Panc1 (cell line): Measurements from ENCODE around the gene SMURF1. TPM values are rescaled to one million over a fixed set of nuclear protein-coding genes. Genes with fewer than 3 reads are reported as not detected.

ENCODE experiments used
- ATAC-seq: fragments of 200-7000 bp; cut with Tn5 transposase; 2 replicates; pipeline ENCODE4 v1.9.1; 2020; ENCODE audit warnings: mild to moderate bottlenecking, moderate library complexity
- BruUV-seq: library from RNA; stranded (reverse); fragments of 400-500 nt; replicated peaks from 2 replicates; lab custom pipeline; 2021; lab: Mats Ljungman, UMichigan
- CTCF ChIA-PET: fragments of 300-600 bp; sonication (Branson Sonifier 250); formaldehyde crosslinking; loops from one replicate; lab custom pipeline; 2022; ENCODE audit warnings: antibody characterized with exemption; lab: Charles Lee
- POLR2A ChIA-PET: fragments of 300-600 bp; sonication (Branson Sonifier 250); formaldehyde crosslinking; loops from one replicate; lab custom pipeline; 2022; ENCODE audit warnings: antibody characterized with exemption; lab: Charles Lee
- DNase-seq: peaks from one replicate; pipeline ENCODE4 v3.0.0-alpha.2; 2010; ENCODE audit warnings: low read depth, low spot score
- H3K27ac ChIP-seq: 2 replicates; pipeline ENCODE4 v1.5.1; 2011; ENCODE audit warnings: mild to moderate bottlenecking, low read length, inconsistent platforms
- H3K27me3 ChIP-seq: fragments of 200-500 bp; sonication (Bioruptor generic); 2 replicates; pipeline ENCODE4 v1.6.0; 2014; ENCODE audit warnings: low read length, inconsistent platforms; ENCODE audit not compliant: control insufficient read depth, insufficient read depth
- H3K36me3 ChIP-seq: fragments of 200-500 bp; sonication (Bioruptor generic); 2 replicates; pipeline ENCODE4 v1.5.1; 2014; ENCODE audit warnings: inconsistent platforms, mild to moderate bottlenecking, low read length, moderate library complexity; ENCODE audit not compliant: control insufficient read depth, insufficient read depth
- H3K4me1 ChIP-seq: 2 replicates; pipeline ENCODE4 v1.5.1; 2011; ENCODE audit warnings: inconsistent platforms, mild to moderate bottlenecking, low read length, moderate library complexity; ENCODE audit not compliant: control insufficient read depth, insufficient read depth
- H3K4me3 ChIP-seq, 2 experiments: 2 replicates each; pipeline ENCODE4 v1.5.1; 2011 to 2012; ENCODE audit warnings: low read depth in 2 of 2, low read length in 2 of 2, mild to moderate bottlenecking in 2 of 2, inconsistent platforms in 1 of 2, moderate library complexity in 1 of 2
- H3K9me3 ChIP-seq: fragments of 200-500 bp; sonication (Bioruptor generic); 2 replicates; pipeline ENCODE4 v1.5.1; 2014; ENCODE audit warnings: low read depth, mild to moderate bottlenecking, inconsistent platforms, low read length, moderate library complexity; ENCODE audit not compliant: control insufficient read depth, insufficient read depth
- CTCF ChIP-seq: fragments of 450-650 bp; IDR thresholded peaks from 2 replicates; pipeline ENCODE4 v1.5.1; 2017; ENCODE audit warnings: mild to moderate bottlenecking
- POLR2AphosphoS5 ChIP-seq: IDR thresholded peaks from 2 replicates; pipeline ENCODE4 v1.6.1; 2012; ENCODE audit warnings: mild to moderate bottlenecking, low read depth, low read length, moderate library complexity
- REST ChIP-seq, 2 experiments: IDR thresholded peaks; 2 replicates each; pipeline ENCODE4 v1.6.1; 2011 to 2012; ENCODE audit warnings: low read depth in 2 of 2, control low read depth in 1 of 2, low read length in 1 of 2, mild to moderate bottlenecking in 1 of 2, moderate library complexity in 1 of 2; ENCODE audit not compliant: insufficient read depth in 1 of 2
- SIN3A ChIP-seq: IDR thresholded peaks from 2 replicates; pipeline ENCODE4 v1.6.1; 2012; ENCODE audit warnings: low read depth, mild to moderate bottlenecking, low read length, moderate library complexity, borderline replicate concordance; ENCODE audit not compliant: insufficient read depth
- TCF7L2 ChIP-seq: IDR thresholded peaks from 2 replicates; pipeline ENCODE4 v1.6.1; 2011; ENCODE audit warnings: mild to moderate bottlenecking, low read depth, low read length, inconsistent platforms
- in situ Hi-C: cut with HindIII; loops from 2 replicates; pipeline ENCODE4 v1.10.0; 2016; ENCODE audit warnings: low sequenced_read_pairs, low pct_unique_long_range_greater_than_20kb
- intact Hi-C: fragments of 100-400 bp; cut with micrococcal nuclease; formaldehyde crosslinking; loops from one replicate; pipeline ENCODE4 v1.10.0; 2022; ENCODE audit not compliant: unreplicated experiment
- total RNA-seq: library from RNA; stranded (reverse); gene quantifications from one replicate; pipeline ENCODE4 v1.2.1, GENCODE V29; 2021; ENCODE audit not compliant: unreplicated experiment

The SMURF1 gene
- total RNA-seq, 1 experiment from 2014 or later = 47.0 TPM

GRCh38 chr7:99001482-99002147, 142.3 kb downstream of the SMURF1 start (continued):
- no peak for TF ChIP-seq TCF7L2

GRCh38 chr7:99000904-99001465, 142.9 kb downstream of the SMURF1 start:
- no peaks in the 10 kb centered on the region for H3K27me3 ChIP-seq
- H3K4me1 ChIP-seq = no peaks in the 10 kb centered on the region
- peaks cover 9% of the 10 kb centered on the region for H3K36me3 ChIP-seq
- no peak overlapping the region for H3K27ac ChIP-seq
- TF ChIP-seq TCF7L2 = no peak
- no peak for TF ChIP-seq SIN3A
- TF ChIP-seq REST (IDR thresholded peaks at IDR 0.05; ENCODE audit: insufficient read depth in 1 of 2, low read depth in 2 of 2, low read length in 1 of 2) = no peak
- no peak for TF ChIP-seq POLR2AphosphoS5
- TF ChIP-seq CTCF = no peak
- no TSS peak for BruUV-seq
- intact Hi-C loops (no loop called here), in situ Hi-C loops (no loop called here)
- CTCF ChIA-PET = no interaction called here
- no peak for ATAC-seq
- H3K9me3 ChIP-seq = no peaks in the 10 kb centered on the region
- no peak for DNase-seq
- H3K4me3 ChIP-seq = no peak overlapping the region
- POLR2A ChIA-PET = no interaction called here

GRCh38 chr7:99000196-99000903, 143.6 kb downstream of the SMURF1 start:
- intact Hi-C loops = no loop called here
- in situ Hi-C loops = no loop called here
- CTCF ChIA-PET = no interaction called here
- no peak for DNase-seq
- H3K27me3 ChIP-seq = no peaks in the 10 kb centered on the region
- H3K27ac ChIP-seq = no peak overlapping the region
- no peak for ATAC-seq
- no peak overlapping the region for H3K4me3 ChIP-seq
- no peak for TF ChIP-seq TCF7L2
- no peak for TF ChIP-seq CTCF
- no peak for TF ChIP-seq SIN3A
- TF ChIP-seq REST (IDR thresholded peaks at IDR 0.05; ENCODE audit: insufficient read depth in 1 of 2, low read depth in 2 of 2, low read length in 1 of 2) = no peak
- TF ChIP-seq POLR2AphosphoS5 = no peak
- BruUV-seq = no TSS peak
- POLR2A ChIA-PET = no interaction called here
- no peaks in the 10 kb centered on the region for H3K4me1 ChIP-seq
- peaks cover 7% of the 10 kb centered on the region for H3K36me3 ChIP-seq
- H3K9me3 ChIP-seq = no peaks in the 10 kb centered on the region
